ENCODE results near the gene DHX8.

DHX8 gene

GRCh38 chr17:43560461-43561427 is 77.0 kb downstream of the DHX8 start:
- Mint-ChIP-seq H3K4me1 (ENCODE audit: low read depth) (peaks cover 21% of the 10 kb centered on the region), H3K4me3 (no peak overlapping the region), H3K36me3 (ENCODE audit: low read depth) (no peaks in the 10 kb centered on the region), H3K9me3 (no peaks in the 10 kb centered on the region), H3K27ac (peak overlapping the region; percentile 42), H3K27me3 (peaks cover 39% of the 10 kb centered on the region)

GRCh38 chr17:43562679-43563599 is 79.2 kb downstream of the DHX8 start:
- Mint-ChIP-seq H3K36me3 (ENCODE audit: low read depth) (no peaks in the 10 kb centered on the region), H3K4me3 (no peak overlapping the region), H3K27ac (no peak overlapping the region), H3K27me3 (peaks cover 32% of the 10 kb centered on the region), H3K4me1 (ENCODE audit: low read depth) (peaks cover 15% of the 10 kb centered on the region), H3K9me3 (no peaks in the 10 kb centered on the region)

- Mint-ChIP-seq H3K36me3 (ENCODE audit: low read depth) (no peaks in the 10 kb centered on the region), H3K4me3 (no peak overlapping the region), H3K4me1 (ENCODE audit: low read depth) (peaks cover 15% of the 10 kb centered on the region), H3K27me3 (peaks cover 32% of the 10 kb centered on the region), H3K9me3 (no peaks in the 10 kb centered on the region), H3K27ac (no peak overlapping the region)
Measured at GRCh38 chr17:43563600-43564594, 80.1 kb downstream of the DHX8 start.

- Mint-ChIP-seq H3K4me1 (ENCODE audit: low read depth) (no peaks in the 10 kb centered on the region), H3K36me3 (ENCODE audit: low read depth) (no peaks in the 10 kb centered on the region), H3K27me3 (peaks cover 8% of the 10 kb centered on the region), H3K4me3 (no peak overlapping the region), H3K27ac (no peak overlapping the region), H3K9me3 (no peaks in the 10 kb centered on the region)
Measured at GRCh38 chr17:43568506-43569082, 84.8 kb downstream of the DHX8 start.

- Mint-ChIP-seq H3K9me3 (no peaks in the 10 kb centered on the region), H3K4me3 (no peak overlapping the region), H3K36me3 (ENCODE audit: low read depth) (no peaks in the 10 kb centered on the region), H3K27me3 (no peaks in the 10 kb centered on the region), H3K4me1 (ENCODE audit: low read depth) (no peaks in the 10 kb centered on the region), H3K27ac (no peak overlapping the region)
Measured at GRCh38 chr17:43570518-43570928, 86.7 kb downstream of the DHX8 start.

- no peaks in the 10 kb centered on the region for H3K4me1 Mint-ChIP-seq (ENCODE audit: low read depth)
- H3K27me3 Mint-ChIP-seq: no peaks in the 10 kb centered on the region
- no peaks in the 10 kb centered on the region for H3K9me3 Mint-ChIP-seq
- no peak overlapping the region for H3K27ac Mint-ChIP-seq
- H3K4me3 Mint-ChIP-seq: no peak overlapping the region
- no peaks in the 10 kb centered on the region for H3K36me3 Mint-ChIP-seq (ENCODE audit: low read depth)
Measured at GRCh38 chr17:43572368-43572980, 88.7 kb downstream of the DHX8 start.

- H3K27ac Mint-ChIP-seq: no peak overlapping the region
- peaks cover 5% of the 10 kb centered on the region for H3K4me1 Mint-ChIP-seq (ENCODE audit: low read depth)
- H3K9me3 Mint-ChIP-seq: no peaks in the 10 kb centered on the region
- no peaks in the 10 kb centered on the region for H3K36me3 Mint-ChIP-seq (ENCODE audit: low read depth)
- no peak overlapping the region for H3K4me3 Mint-ChIP-seq
- H3K27me3 Mint-ChIP-seq: no peaks in the 10 kb centered on the region
Measured at GRCh38 chr17:43573579-43574321, 90.0 kb downstream of the DHX8 start.

- no peak overlapping the region for H3K4me3 Mint-ChIP-seq
- no peaks in the 10 kb centered on the region for H3K36me3 Mint-ChIP-seq (ENCODE audit: low read depth)
- H3K4me1 Mint-ChIP-seq (ENCODE audit: low read depth): peaks cover 11% of the 10 kb centered on the region
- H3K9me3 Mint-ChIP-seq: no peaks in the 10 kb centered on the region
- H3K27me3 Mint-ChIP-seq: no peaks in the 10 kb centered on the region
- no peak overlapping the region for H3K27ac Mint-ChIP-seq
Measured at GRCh38 chr17:43574348-43574747, 90.6 kb downstream of the DHX8 start.

GRCh38 chr17:43574896-43575525 is 91.2 kb downstream of the DHX8 start:
- no peaks in the 10 kb centered on the region for H3K9me3 Mint-ChIP-seq
- H3K36me3 Mint-ChIP-seq (ENCODE audit: low read depth): no peaks in the 10 kb centered on the region

More at GRCh38 chr17:43574896-43575525, 91.2 kb downstream of the DHX8 start:
- Mint-ChIP-seq H3K27me3 (no peaks in the 10 kb centered on the region), H3K27ac (no peak overlapping the region), H3K4me3 (no peak overlapping the region), H3K4me1 (ENCODE audit: low read depth) (peaks cover 17% of the 10 kb centered on the region)

All from stimulated activated naive CD8-positive, alpha-beta T cell treated with anti-CD3 and anti-CD28 coated beads, Interleukin-15, Interleukin-2, amounts not matched to agents 100 ng/mL and 50 ng/mL, for 24 hours (primary cell).